ENCODE results near the gene ZNF324. TPM values are rescaled to one million over a fixed set of nuclear protein-coding genes. Genes with fewer than 3 reads are reported as not detected.

ZNF324 gene
- total RNA-seq, 1 donor from 2014 or later = 10.5 TPM

DNA sequence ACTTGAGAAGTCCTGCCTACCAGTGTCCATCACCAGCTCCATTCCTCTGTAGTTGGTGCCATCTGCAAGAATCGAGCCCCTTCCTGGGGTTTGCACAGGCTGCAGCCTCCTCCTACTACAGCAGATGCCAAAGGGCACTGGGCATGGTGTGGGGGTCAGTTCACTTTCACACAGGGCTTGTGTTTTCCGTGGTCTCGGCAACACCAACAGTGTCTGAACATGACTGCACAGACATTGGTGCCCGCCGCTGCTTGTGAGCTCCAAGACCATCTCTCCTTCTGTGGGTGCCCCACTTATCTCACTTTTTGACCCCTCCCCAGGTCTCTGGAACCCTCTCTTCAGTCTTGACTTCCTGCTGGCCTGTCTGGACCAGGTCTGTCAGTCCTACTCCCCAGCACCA, 24.5 kb downstream of the ZNF324 start:
- FAIRE-seq (no peak), DNase-seq (ENCODE audit: low read depth) (no peak)
- Histone ChIP-seq H3K36me3 (ENCODE audit: control insufficient read depth, insufficient read depth, low read length) (no peaks in the 10 kb centered on the region), H3K27me3 (ENCODE audit: control insufficient read depth, insufficient read depth, low read length) (no peaks in the 10 kb centered on the region), H3K4me3 (ENCODE audit: low read depth, low read length) (no peak overlapping the region)
- TF ChIP-seq, protein P1, sequence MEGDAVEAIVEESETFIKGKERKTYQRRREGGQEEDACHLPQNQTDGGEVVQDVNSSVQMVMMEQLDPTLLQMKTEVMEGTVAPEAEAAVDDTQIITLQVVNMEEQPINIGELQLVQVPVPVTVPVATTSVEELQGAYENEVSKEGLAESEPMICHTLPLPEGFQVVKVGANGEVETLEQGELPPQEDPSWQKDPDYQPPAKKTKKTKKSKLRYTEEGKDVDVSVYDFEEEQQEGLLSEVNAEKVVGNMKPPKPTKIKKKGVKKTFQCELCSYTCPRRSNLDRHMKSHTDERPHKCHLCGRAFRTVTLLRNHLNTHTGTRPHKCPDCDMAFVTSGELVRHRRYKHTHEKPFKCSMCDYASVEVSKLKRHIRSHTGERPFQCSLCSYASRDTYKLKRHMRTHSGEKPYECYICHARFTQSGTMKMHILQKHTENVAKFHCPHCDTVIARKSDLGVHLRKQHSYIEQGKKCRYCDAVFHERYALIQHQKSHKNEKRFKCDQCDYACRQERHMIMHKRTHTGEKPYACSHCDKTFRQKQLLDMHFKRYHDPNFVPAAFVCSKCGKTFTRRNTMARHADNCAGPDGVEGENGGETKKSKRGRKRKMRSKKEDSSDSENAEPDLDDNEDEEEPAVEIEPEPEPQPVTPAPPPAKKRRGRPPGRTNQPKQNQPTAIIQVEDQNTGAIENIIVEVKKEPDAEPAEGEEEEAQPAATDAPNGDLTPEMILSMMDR (IDR thresholded peaks at IDR 0.05; ENCODE audit: insufficient read depth, low read length, severe bottlenecking) = no peak

DNA sequence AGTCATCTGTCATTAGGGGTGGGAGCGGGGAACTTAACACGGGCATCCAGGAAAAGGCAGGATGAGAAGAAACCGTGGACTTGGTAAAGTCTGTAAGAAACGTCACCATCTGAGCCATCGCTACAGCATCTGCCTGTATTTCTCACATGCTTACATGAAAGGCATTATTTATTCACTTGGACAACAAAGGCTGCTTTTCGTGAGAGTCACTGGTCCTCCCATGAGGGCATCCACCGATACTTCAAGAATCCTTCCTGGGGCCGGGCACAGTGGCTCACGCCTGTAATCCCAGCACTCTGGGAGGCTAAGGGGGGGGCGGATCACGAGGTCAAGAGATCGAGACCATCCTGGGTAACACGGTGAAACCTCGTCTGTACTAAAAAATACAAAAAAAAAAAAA, 25.4 kb downstream of the ZNF324 start:
- TF ChIP-seq, protein P1 (IDR thresholded peaks at IDR 0.05; ENCODE audit: insufficient read depth, low read length, severe bottlenecking) = no peak
- H3K4me3 ChIP-seq (ENCODE audit: low read depth, low read length) = no peak overlapping the region
- no peak for FAIRE-seq

GRCh38 chr19:58497634-58498170, 30.8 kb downstream of the ZNF324 start:
- Histone ChIP-seq H3K27me3 (ENCODE audit: control insufficient read depth, insufficient read depth, low read length) (no peaks in the 10 kb centered on the region), H3K4me3 (ENCODE audit: low read depth, low read length) (no peak overlapping the region), H3K36me3 (ENCODE audit: control insufficient read depth, insufficient read depth, low read length) (no peaks in the 10 kb centered on the region)
- TF ChIP-seq, protein P1 (IDR thresholded peaks at IDR 0.05; ENCODE audit: insufficient read depth, low read length, severe bottlenecking) = no peak
- FAIRE-seq = no peak
- DNase-seq (ENCODE audit: low read depth) = no peak

More for the DNA sequence above, 25.4 kb downstream of the ZNF324 start:
- H3K36me3 ChIP-seq (ENCODE audit: control insufficient read depth, insufficient read depth, low read length) = no peaks in the 10 kb centered on the region
- H3K27me3 ChIP-seq (ENCODE audit: control insufficient read depth, insufficient read depth, low read length) = no peaks in the 10 kb centered on the region
- no peak for DNase-seq (ENCODE audit: low read depth)

- Histone ChIP-seq H3K4me3 (ENCODE audit: low read depth, low read length) (peak overlapping the region; percentile 35), H3K36me3 (ENCODE audit: control insufficient read depth, insufficient read depth, low read length) (no peaks in the 10 kb centered on the region), H3K27me3 (ENCODE audit: control insufficient read depth, insufficient read depth, low read length) (no peaks in the 10 kb centered on the region)
- DNase-seq (ENCODE audit: low read depth) = no peak
- TF ChIP-seq, protein P1 (IDR thresholded peaks at IDR 0.05; ENCODE audit: insufficient read depth, low read length, severe bottlenecking) = no peak
- FAIRE-seq = no peak
These were observed 31.6 kb downstream of the ZNF324 start for GRCh38 chr19:58498316-58499020.

GRCh38 chr19:58499021-58499927, 32.4 kb downstream of the ZNF324 start:
- TF ChIP-seq, protein P1 (IDR thresholded peaks at IDR 0.05; ENCODE audit: insufficient read depth, low read length, severe bottlenecking) = peak; percentile 47

More at GRCh38 chr19:58499021-58499927, 32.4 kb downstream of the ZNF324 start:
- Histone ChIP-seq H3K36me3 (ENCODE audit: control insufficient read depth, insufficient read depth, low read length) (no peaks in the 10 kb centered on the region), H3K27me3 (ENCODE audit: control insufficient read depth, insufficient read depth, low read length) (no peaks in the 10 kb centered on the region), H3K4me3 (ENCODE audit: low read depth, low read length) (peak overlapping the region; percentile 57)
- peak; percentile 94 for DNase-seq (ENCODE audit: low read depth)
- no peak for FAIRE-seq
